HUES6 (cell line): ENCODE data around the gene ARHGAP23.

Experiments
- H3K27ac ChIP-seq: 2 replicates; pipeline ENCODE4 v1.7.0; 2013; ENCODE audit warnings: low read depth, mild to moderate bottlenecking, low read length, inconsistent platforms
- H3K27me3 ChIP-seq: 2 replicates; pipeline ENCODE4 v1.6.1; 2013; ENCODE audit warnings: low read length; ENCODE audit not compliant: control insufficient read depth, insufficient read depth
- H3K36me3 ChIP-seq: 2 replicates; pipeline ENCODE4 v1.6.1; 2013; ENCODE audit warnings: low read length; ENCODE audit not compliant: control insufficient read depth, insufficient read depth
- H3K4me1 ChIP-seq: 2 replicates; pipeline ENCODE4 v1.6.1; 2013; ENCODE audit warnings: low read length; ENCODE audit not compliant: control insufficient read depth, insufficient read depth
- H3K4me3 ChIP-seq: 2 replicates; pipeline ENCODE4 v1.5.1; 2013; ENCODE audit warnings: low read depth, low read length
- H3K9ac ChIP-seq: one replicate; pipeline ENCODE4 v1.6.1; 2013; ENCODE audit warnings: mild to moderate bottlenecking, low read length
- H3K9me3 ChIP-seq: 2 replicates; pipeline ENCODE4 v1.6.1; 2013; ENCODE audit warnings: low read depth, low read length; ENCODE audit not compliant: control insufficient read depth, insufficient read depth

Gene ARHGAP23

GRCh38 chr17:38533866-38534497, 105.7 kb downstream of the ARHGAP23 start:
- no peak overlapping the region for H3K9ac ChIP-seq
- no peak overlapping the region for H3K4me3 ChIP-seq
- peaks cover 4% of the 10 kb centered on the region; the same call in 1 of the 2 replicates for H3K27me3 ChIP-seq
- H3K4me1 ChIP-seq = peaks cover 12% of the 10 kb centered on the region
- H3K27ac ChIP-seq = no peak overlapping the region
- H3K36me3 ChIP-seq = no peaks in the 10 kb centered on the region
- H3K9me3 ChIP-seq = no peaks in the 10 kb centered on the region

DNA sequence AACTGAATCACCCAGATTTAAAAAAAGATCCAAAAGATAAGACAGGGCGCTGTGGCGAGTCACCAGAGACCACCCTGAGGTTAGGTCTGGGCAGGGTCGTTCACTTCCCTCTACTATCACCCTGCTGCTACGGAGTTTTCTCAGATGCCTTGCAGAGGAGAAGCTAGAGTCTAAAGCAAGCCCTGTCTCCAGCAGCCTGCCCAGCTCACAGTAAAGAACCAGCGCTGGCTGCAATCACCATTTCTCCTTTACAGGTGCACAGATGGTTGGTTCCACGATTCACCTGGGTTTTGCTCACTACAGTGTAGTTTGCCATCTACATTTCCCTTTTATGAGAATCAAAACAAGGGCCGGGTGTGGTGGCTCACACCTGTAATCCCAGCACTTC, 106.2 kb downstream of the ARHGAP23 start:
- Histone ChIP-seq H3K9ac (no peak overlapping the region), H3K4me1 (peaks cover 12% of the 10 kb centered on the region), H3K9me3 (no peaks in the 10 kb centered on the region), H3K4me3 (no peak overlapping the region), H3K27me3 (peaks cover under 1% of the 10 kb centered on the region; the same call in 1 of the 2 replicates), H3K27ac (no peak overlapping the region), H3K36me3 (no peaks in the 10 kb centered on the region)

GRCh38 chr17:38535886-38536285, 107.6 kb downstream of the ARHGAP23 start:
- Histone ChIP-seq H3K9me3 (no peaks in the 10 kb centered on the region), H3K4me1 (peaks cover 12% of the 10 kb centered on the region), H3K27ac (no peak overlapping the region), H3K27me3 (no peaks in the 10 kb centered on the region), H3K36me3 (no peaks in the 10 kb centered on the region), H3K4me3 (no peak overlapping the region), H3K9ac (no peak overlapping the region)

DNA sequence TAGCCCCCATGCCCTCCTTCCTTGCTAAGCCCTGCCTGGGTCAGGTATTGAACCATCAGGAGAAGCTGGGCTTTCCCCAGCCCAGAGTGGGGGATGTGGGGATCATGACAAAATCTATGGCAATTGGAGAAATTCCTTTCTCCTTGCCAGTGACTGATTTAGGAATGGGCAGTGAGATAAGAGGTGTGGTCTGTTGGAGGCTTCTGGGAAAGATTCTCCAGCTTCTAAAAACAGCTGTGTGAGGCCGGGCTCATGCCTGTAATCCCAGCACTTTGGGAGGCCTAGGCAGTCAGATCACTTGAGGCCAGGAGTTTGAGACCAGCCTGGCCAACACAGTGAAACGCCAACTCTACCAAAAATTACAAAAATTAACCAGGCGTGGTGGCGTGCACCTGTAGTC, 108.4 kb downstream of the ARHGAP23 start:
- no peaks in the 10 kb centered on the region for H3K27me3 ChIP-seq
- H3K4me3 ChIP-seq = no peak overlapping the region
- peaks cover 11% of the 10 kb centered on the region for H3K4me1 ChIP-seq
- H3K9ac ChIP-seq = no peak overlapping the region
- H3K9me3 ChIP-seq = no peaks in the 10 kb centered on the region
- no peaks in the 10 kb centered on the region for H3K36me3 ChIP-seq
- no peak overlapping the region for H3K27ac ChIP-seq

DNA sequence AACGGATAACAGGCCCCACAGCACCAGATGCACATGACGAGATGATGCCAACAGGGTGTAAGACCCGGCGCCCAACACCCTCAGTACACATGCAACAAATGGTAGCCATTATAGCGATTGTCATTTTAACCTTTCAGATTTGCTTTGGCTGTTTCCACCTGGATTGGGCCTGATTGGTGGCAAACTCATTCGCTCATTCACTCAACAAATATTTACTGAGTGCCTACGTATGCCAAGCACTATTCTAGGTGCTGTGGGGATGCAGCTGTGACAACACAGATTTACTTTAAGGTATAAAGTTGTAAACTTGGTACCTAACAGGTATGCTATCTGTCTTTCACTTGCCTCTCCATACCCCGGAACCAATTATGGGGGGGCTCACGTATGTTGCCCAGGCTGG, 110.6 kb downstream of the ARHGAP23 start:
- Histone ChIP-seq H3K36me3 (no peaks in the 10 kb centered on the region), H3K4me3 (no peak overlapping the region), H3K9me3 (no peaks in the 10 kb centered on the region), H3K27me3 (no peaks in the 10 kb centered on the region), H3K4me1 (peaks cover 11% of the 10 kb centered on the region), H3K9ac (no peak overlapping the region), H3K27ac (no peak overlapping the region)

DNA sequence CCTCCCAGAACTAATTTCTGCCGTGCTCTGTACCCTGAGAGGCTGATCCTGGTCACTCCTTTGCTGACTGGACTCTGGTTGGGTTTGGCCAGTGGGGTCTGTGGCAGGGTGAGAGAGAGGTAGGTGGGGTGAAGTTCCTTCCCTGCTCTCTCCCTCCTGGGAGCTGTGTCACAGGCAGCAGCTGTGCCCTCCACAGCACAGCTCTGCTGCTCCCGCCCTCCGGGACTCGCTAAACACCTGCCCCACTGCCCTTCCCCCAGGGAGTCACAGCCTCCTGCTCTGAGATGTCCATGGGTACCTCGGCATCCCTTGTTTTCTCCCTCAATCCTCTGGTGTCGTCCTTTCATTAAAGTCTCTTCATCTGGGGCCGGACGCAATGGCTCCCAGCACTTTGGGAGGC, 111.1 kb downstream of the ARHGAP23 start:
- Histone ChIP-seq H3K36me3 (no peaks in the 10 kb centered on the region), H3K9me3 (no peaks in the 10 kb centered on the region), H3K4me3 (no peak overlapping the region), H3K9ac (no peak overlapping the region), H3K27me3 (no peaks in the 10 kb centered on the region), H3K4me1 (peaks cover 6% of the 10 kb centered on the region; the same call in 1 of the 2 replicates), H3K27ac (no peak overlapping the region)

DNA sequence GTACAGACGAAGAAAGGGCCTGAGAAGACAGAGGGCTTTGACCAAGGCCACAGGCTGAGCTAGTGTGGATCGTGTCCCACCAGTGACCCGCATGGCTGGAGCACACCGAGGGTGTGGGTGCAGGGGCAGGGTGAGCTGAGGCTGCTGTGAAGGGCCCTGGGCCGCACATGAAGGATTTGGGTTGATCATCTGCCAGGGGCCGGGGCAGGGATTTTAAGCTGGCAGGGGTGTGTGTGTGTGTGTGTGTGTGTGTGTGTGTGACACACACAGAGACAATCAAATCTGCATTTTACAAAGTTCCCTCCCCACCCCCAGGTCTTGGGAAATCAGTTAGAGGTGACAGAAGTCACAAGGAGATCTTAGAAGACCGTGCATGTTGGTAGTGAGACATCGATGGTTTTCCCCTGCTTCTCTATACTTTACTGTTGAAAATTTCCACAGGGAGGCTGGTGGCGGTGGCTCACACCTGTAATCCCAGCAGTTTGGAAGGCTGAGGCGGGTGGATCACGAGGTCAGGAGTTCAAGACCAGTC, 112.3 kb downstream of the ARHGAP23 start:
- Histone ChIP-seq H3K9me3 (no peaks in the 10 kb centered on the region), H3K4me3 (no peak overlapping the region), H3K4me1 (peaks cover 5% of the 10 kb centered on the region; the same call in 1 of the 2 replicates), H3K36me3 (no peaks in the 10 kb centered on the region), H3K9ac (no peak overlapping the region), H3K27me3 (no peaks in the 10 kb centered on the region), H3K27ac (no peak overlapping the region)

DNA sequence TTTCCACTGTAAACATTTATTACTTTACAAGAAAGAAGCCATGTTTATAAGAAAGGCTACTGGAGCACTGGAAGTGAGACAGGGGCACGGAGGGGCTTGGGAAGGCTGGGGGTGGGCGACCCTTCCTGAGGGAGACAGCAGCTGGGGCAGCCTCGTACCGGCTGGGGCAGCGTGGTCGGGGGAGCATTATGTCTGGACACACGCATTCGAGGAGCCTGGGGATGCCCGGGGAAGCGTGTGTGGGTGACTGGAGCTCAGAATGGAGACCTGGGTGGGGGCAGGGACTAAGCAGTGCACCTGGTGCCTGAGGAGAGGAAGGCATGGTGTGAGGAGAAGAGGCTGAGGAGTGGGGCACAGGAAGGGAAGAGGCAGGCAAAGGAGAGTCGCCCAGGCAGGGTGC, 113.0 kb downstream of the ARHGAP23 start:
- Histone ChIP-seq H3K4me3 (no peak overlapping the region), H3K36me3 (no peaks in the 10 kb centered on the region), H3K4me1 (peaks cover 5% of the 10 kb centered on the region; the same call in 1 of the 2 replicates)

DNA sequence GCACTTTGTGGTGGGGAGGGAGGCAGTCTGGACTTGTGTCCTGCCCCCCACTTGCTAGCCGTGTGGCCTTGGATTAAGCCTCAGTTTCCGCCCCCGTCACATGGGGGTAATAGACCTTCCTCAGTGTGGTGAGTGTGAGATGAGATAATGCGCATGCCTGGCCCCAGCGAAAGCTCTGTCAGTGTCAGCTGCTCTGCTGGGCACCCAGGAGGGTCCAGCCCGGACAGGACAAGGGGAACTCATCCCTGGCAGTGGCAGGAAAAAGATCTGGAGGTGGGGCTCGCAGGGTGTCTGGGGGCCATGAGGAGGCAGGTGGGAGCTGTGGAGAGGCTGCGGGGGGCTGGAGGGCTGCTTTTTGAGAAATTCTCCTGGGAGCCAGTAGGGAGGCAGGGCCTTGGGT, 114.0 kb downstream of the ARHGAP23 start:
- H3K36me3 ChIP-seq = no peaks in the 10 kb centered on the region
- H3K27me3 ChIP-seq = no peaks in the 10 kb centered on the region; the same call in 1 of the 2 replicates
- no peak overlapping the region for H3K4me3 ChIP-seq
- peaks cover 5% of the 10 kb centered on the region; the same call in 1 of the 2 replicates for H3K4me1 ChIP-seq
- no peak overlapping the region for H3K27ac ChIP-seq
- no peak overlapping the region for H3K9ac ChIP-seq
- no peaks in the 10 kb centered on the region for H3K9me3 ChIP-seq

More for the DNA sequence above, 113.0 kb downstream of the ARHGAP23 start:
- no peak overlapping the region for H3K27ac ChIP-seq
- H3K9ac ChIP-seq = no peak overlapping the region
- no peaks in the 10 kb centered on the region for H3K9me3 ChIP-seq
- H3K27me3 ChIP-seq = no peaks in the 10 kb centered on the region

GRCh38 chr17:38543403-38544174, 115.3 kb downstream of the ARHGAP23 start:
- Histone ChIP-seq H3K27ac (no peak overlapping the region), H3K4me1 (peaks cover 5% of the 10 kb centered on the region; the same call in 1 of the 2 replicates), H3K27me3 (no peaks in the 10 kb centered on the region; the same call in 1 of the 2 replicates), H3K4me3 (no peak overlapping the region), H3K9ac (no peak overlapping the region), H3K9me3 (no peaks in the 10 kb centered on the region), H3K36me3 (no peaks in the 10 kb centered on the region)
